Neural crest cell (in vitro differentiated cells): ENCODE measurements around the gene ZNF276. TPM values are rescaled to one million over a fixed set of nuclear protein-coding genes. Genes with fewer than 3 reads are reported as not detected.
"Not testable (repeated sequence)": the region's sequence is repeated elsewhere in the genome, so short reads cannot be mapped to it uniquely, and the experiment has no call there.

Source experiments
- DNase-seq: peaks from one replicate; pipeline ENCODE4 v3.0.0; 2021; ENCODE audit warnings: low read depth, mixed read lengths, low spot score
- H3K27ac Mint-ChIP-seq: one replicate; pipeline ENCODE4 v1.8.0; 2021; ENCODE audit warnings: mild to moderate bottlenecking, mixed read lengths; ENCODE audit not compliant: unreplicated experiment
- H3K27me3 Mint-ChIP-seq: 2 replicates; pipeline ENCODE4 v1.8.0; 2021; ENCODE audit warnings: low read depth, mild to moderate bottlenecking, mixed read lengths
- H3K36me3 Mint-ChIP-seq: 2 replicates; pipeline ENCODE4 v1.8.0; 2021; ENCODE audit warnings: low read depth, mild to moderate bottlenecking, mixed read lengths
- H3K4me1 Mint-ChIP-seq: 2 replicates; pipeline ENCODE4 v1.8.0; 2021; ENCODE audit warnings: mixed read lengths
- H3K4me3 Mint-ChIP-seq: one replicate; pipeline ENCODE4 v1.8.0; 2021; ENCODE audit warnings: mild to moderate bottlenecking, mixed read lengths
- H3K9me3 Mint-ChIP-seq: 2 replicates; pipeline ENCODE4 v1.8.0; 2021; ENCODE audit warnings: mixed read lengths
- CTCF ChIP-seq: fragments of 200-600 bp; sonication (generic); conservative IDR thresholded peaks from 2 replicates; pipeline ENCODE4 v1.5.0; 2021; ENCODE audit warnings: antibody characterized with exemption, mild to moderate bottlenecking
- total RNA-seq: library from RNA; stranded (reverse); gene quantifications from 2 replicates; pipeline ENCODE4 v1.2.1, GENCODE V29; 2021

ZNF276 gene
- total RNA-seq, 1 donor from 2014 or later: 32.9 TPM

GRCh38 chr16:89686520-89687091 is 34.7 kb upstream of the ZNF276 start, which contains the start of gene CDK10:
TSS of gene CDK10 (plus strand) at chr16:89686689. CDS start at chr16:89686711, 22 bp downstream.
- H3K27me3 Mint-ChIP-seq: peaks cover 3% of the 10 kb centered on the region
- no peak for TF ChIP-seq CTCF
- peaks cover 42% of the 10 kb centered on the region for H3K36me3 Mint-ChIP-seq
- H3K27ac Mint-ChIP-seq: peak within 1 kb of the TSS; percentile 93
- H3K4me1 Mint-ChIP-seq: peaks cover 11% of the 10 kb centered on the region
- DNase-seq: peak; percentile 96
- H3K9me3 Mint-ChIP-seq: peaks cover 13% of the 10 kb centered on the region
- H3K4me3 Mint-ChIP-seq: peak within 1 kb of the TSS; percentile 96

GRCh38 chr16:89687092-89687940 is 34.0 kb upstream of the ZNF276 start:
- Mint-ChIP-seq H3K4me3 (peak overlapping the region; percentile 93), H3K4me1 (peaks cover 11% of the 10 kb centered on the region)
- no peak for DNase-seq

GRCh38 chr16:89688395-89688794 is 32.9 kb upstream of the ZNF276 start:
- H3K27me3 Mint-ChIP-seq: peaks cover 3% of the 10 kb centered on the region
- no peak overlapping the region for H3K27ac Mint-ChIP-seq
- peaks cover 8% of the 10 kb centered on the region for H3K9me3 Mint-ChIP-seq
- no peak for DNase-seq
- H3K36me3 Mint-ChIP-seq: peaks cover 31% of the 10 kb centered on the region
- TF ChIP-seq CTCF: no peak
- H3K4me3 Mint-ChIP-seq: peak overlapping the region; percentile 93
- H3K4me1 Mint-ChIP-seq: peaks cover 11% of the 10 kb centered on the region

More at GRCh38 chr16:89687092-89687940, 34.0 kb upstream of the ZNF276 start:
- H3K27me3 Mint-ChIP-seq: peaks cover 3% of the 10 kb centered on the region
- no peak for TF ChIP-seq CTCF
- peak overlapping the region; percentile 85 for H3K27ac Mint-ChIP-seq
- peaks cover 8% of the 10 kb centered on the region for H3K9me3 Mint-ChIP-seq
- H3K36me3 Mint-ChIP-seq: peaks cover 36% of the 10 kb centered on the region

GRCh38 chr16:89689142-89689541 is 32.2 kb upstream of the ZNF276 start:
- Mint-ChIP-seq H3K4me1 (peaks cover 11% of the 10 kb centered on the region), H3K4me3 (peak overlapping the region; percentile 67), H3K9me3 (peaks cover 8% of the 10 kb centered on the region), H3K36me3 (peaks cover 30% of the 10 kb centered on the region), H3K27me3 (peaks cover 3% of the 10 kb centered on the region), H3K27ac (no peak overlapping the region)
- DNase-seq: no peak
- TF ChIP-seq CTCF: no peak

- not testable (repeated sequence) for H3K9me3 Mint-ChIP-seq, DNase-seq, H3K27ac Mint-ChIP-seq, H3K27me3 Mint-ChIP-seq
- Mint-ChIP-seq H3K36me3 (peaks cover 27% of the 10 kb centered on the region), H3K4me3 (peak overlapping the region; percentile 67), H3K4me1 (peaks cover 11% of the 10 kb centered on the region)
These were observed 31.7 kb upstream of the ZNF276 start for GRCh38 chr16:89689621-89690020.
